ENCODE measurements around the gene ZNF774.
A peak's percentile ranks its signal among the peaks of the same experiment; 100 is the strongest.
"Not testable (repeated sequence)": the region's sequence is repeated elsewhere in the genome, so short reads cannot be mapped to it uniquely, and the experiment has no call there.

Gene ZNF774

GRCh38 chr15:90352107-90352893 is at the start of gene ZNF774:
TSS of gene ZNF774 (plus strand) at chr15:90352284. CDS start at chr15:90354661, 2,377 bp downstream.
- peak; percentile 99 for DNase-seq (ENCODE audit: low spot score)

GRCh38 chr15:90305355-90305754 is 46.7 kb upstream of the ZNF774 start:
- not testable (repeated sequence) for DNase-seq (ENCODE audit: low spot score)

GRCh38 chr15:90305932-90306331 is 46.2 kb upstream of the ZNF774 start:
- DNase-seq (ENCODE audit: low spot score), result no peak

GRCh38 chr15:90306560-90306959 is 45.5 kb upstream of the ZNF774 start:
- DNase-seq (ENCODE audit: low spot score), result no peak

- DNase-seq (ENCODE audit: low spot score), result no peak
These were observed 44.4 kb upstream of the ZNF774 start for GRCh38 chr15:90307661-90308060.

GRCh38 chr15:90309020-90309419 is 43.1 kb upstream of the ZNF774 start:
- DNase-seq (ENCODE audit: low spot score), result no peak

GRCh38 chr15:90315278-90315982 is 36.7 kb upstream of the ZNF774 start:
- DNase-seq (ENCODE audit: low spot score), result peak; percentile 36

- no peak for DNase-seq (ENCODE audit: low spot score)
These were observed 35.9 kb upstream of the ZNF774 start for GRCh38 chr15:90316139-90316538.

- no peak for DNase-seq (ENCODE audit: low spot score)
These were observed 33.5 kb upstream of the ZNF774 start for GRCh38 chr15:90318591-90318990.

- DNase-seq (ENCODE audit: low spot score), result peak; percentile 88
These were observed 31.8 kb upstream of the ZNF774 start for GRCh38 chr15:90320062-90320884.

- no peak for DNase-seq (ENCODE audit: low spot score)
These were observed 31.2 kb upstream of the ZNF774 start for GRCh38 chr15:90320885-90321278.

- DNase-seq (ENCODE audit: low spot score), result no peak
These were observed 29.5 kb upstream of the ZNF774 start for GRCh38 chr15:90322538-90322937.

- DNase-seq (ENCODE audit: low spot score), result no peak
These were observed 26.4 kb upstream of the ZNF774 start for GRCh38 chr15:90325726-90326125.

GRCh38 chr15:90326441-90326840 is 25.6 kb upstream of the ZNF774 start:
- DNase-seq (ENCODE audit: low spot score), result no peak

GRCh38 chr15:90327311-90327710 is 24.8 kb upstream of the ZNF774 start:
- DNase-seq (ENCODE audit: low spot score), result no peak

- no peak for DNase-seq (ENCODE audit: low spot score)
These were observed 17.8 kb upstream of the ZNF774 start for GRCh38 chr15:90334304-90334731.

GRCh38 chr15:90336705-90337141 is 15.4 kb upstream of the ZNF774 start:
- DNase-seq (ENCODE audit: low spot score), result peak; percentile 35

GRCh38 chr15:90337256-90337655 is 14.8 kb upstream of the ZNF774 start:
- no peak for DNase-seq (ENCODE audit: low spot score)

- DNase-seq (ENCODE audit: low spot score), result no peak
These were observed 13.6 kb upstream of the ZNF774 start for GRCh38 chr15:90338532-90338931.

- DNase-seq (ENCODE audit: low spot score), result no peak
These were observed 11.7 kb upstream of the ZNF774 start for GRCh38 chr15:90340345-90340744.

GRCh38 chr15:90343302-90343790 is 8.7 kb upstream of the ZNF774 start:
- no peak for DNase-seq (ENCODE audit: low spot score)

GRCh38 chr15:90344662-90345061 is 7.4 kb upstream of the ZNF774 start:
- no peak for DNase-seq (ENCODE audit: low spot score)

Measured in AG08396 (cell line).